GM13977 (cell line): ENCODE results near the gene FAM107B.
A peak's percentile ranks its signal among the peaks of the same experiment; 100 is the strongest.
"Not testable (repeated sequence)": the region's sequence is repeated elsewhere in the genome, so short reads cannot be mapped to it uniquely, and the experiment has no call there.

Experiments used
- DNase-seq: peaks from one replicate; pipeline ENCODE4 v3.0.0; 2012; ENCODE audit warnings: low spot score
- in situ Hi-C: fragments of 300-500 bp; cut with MboI; formaldehyde crosslinking; loops from one replicate; pipeline ENCODE4 v1.12.0; 2022; ENCODE audit warnings: low sequenced_read_pairs, low pct_unique_long_range_greater_than_20kb, mixed read lengths, inconsistent platforms; ENCODE audit not compliant: unreplicated experiment
- TF ChIP-seq, protein P1 (sequence below): IDR thresholded peaks from 2 replicates; pipeline ENCODE4 v1.5.1; 2012; ENCODE audit warnings: mild to moderate bottlenecking, control low read depth; ENCODE audit not compliant: insufficient read depth; ENCODE audit errors: extremely low read depth, missing control alignments

FAM107B gene

DNA sequence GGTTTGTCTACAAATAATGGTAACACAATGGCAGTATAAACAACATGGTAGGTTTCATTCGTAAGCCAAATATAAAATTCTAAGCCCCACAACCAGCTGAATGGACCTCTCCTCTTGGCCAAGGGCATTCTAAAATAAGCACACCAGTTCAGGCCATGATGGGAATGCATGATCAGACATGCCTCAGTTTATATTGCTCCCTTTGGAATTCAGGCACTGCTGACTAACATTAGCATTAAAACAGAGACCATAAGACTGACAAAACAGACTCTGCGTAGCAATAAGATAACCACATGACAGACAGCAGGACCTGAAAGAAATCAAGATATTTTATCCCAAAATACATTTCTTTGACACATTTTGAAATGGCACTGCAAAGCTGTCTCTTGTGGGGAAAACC, 125.8 kb downstream of the FAM107B start:
- in situ Hi-C loops = no loop called here
- DNase-seq = no peak

DNA sequence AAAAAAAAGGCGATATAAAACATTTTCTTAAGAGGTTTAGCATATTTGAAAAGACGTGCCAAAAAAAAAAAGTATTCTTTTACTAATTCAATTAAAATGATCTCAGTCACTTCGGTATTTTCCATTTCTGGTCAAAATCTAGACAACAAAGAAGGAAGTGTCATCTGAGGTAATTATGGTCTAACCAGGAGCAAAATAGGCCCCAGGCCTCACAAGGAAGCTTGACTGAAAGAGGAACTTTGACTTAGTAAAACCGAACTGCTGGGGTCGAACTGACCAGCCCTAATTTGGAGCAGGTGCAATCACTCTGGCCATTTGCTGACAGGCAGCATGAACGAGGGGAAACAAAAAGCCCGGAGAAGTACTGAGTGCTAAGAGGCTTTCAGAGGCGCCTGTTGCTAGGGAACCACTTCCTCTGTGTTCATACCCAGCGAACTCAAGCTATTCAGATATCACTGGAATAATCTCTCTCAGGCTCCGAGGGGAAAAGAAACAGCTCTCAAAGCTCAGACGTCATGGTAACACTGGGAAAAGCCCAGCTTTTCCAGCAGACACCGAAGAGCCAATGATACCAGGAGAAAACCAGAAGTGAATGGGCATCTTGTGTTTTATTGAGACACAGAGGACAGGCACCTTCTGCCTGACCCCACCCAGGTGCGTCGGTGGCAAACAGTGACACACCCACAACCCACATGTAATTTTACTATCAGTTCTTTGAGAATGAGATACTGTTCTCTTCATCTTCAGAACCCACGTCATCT, 126.5 kb downstream of the FAM107B start:
- in situ Hi-C loops = no loop called here
- DNase-seq = peak; percentile 75
- TF ChIP-seq, protein P1, sequence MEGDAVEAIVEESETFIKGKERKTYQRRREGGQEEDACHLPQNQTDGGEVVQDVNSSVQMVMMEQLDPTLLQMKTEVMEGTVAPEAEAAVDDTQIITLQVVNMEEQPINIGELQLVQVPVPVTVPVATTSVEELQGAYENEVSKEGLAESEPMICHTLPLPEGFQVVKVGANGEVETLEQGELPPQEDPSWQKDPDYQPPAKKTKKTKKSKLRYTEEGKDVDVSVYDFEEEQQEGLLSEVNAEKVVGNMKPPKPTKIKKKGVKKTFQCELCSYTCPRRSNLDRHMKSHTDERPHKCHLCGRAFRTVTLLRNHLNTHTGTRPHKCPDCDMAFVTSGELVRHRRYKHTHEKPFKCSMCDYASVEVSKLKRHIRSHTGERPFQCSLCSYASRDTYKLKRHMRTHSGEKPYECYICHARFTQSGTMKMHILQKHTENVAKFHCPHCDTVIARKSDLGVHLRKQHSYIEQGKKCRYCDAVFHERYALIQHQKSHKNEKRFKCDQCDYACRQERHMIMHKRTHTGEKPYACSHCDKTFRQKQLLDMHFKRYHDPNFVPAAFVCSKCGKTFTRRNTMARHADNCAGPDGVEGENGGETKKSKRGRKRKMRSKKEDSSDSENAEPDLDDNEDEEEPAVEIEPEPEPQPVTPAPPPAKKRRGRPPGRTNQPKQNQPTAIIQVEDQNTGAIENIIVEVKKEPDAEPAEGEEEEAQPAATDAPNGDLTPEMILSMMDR = no peak

More for the DNA sequence above, 125.8 kb downstream of the FAM107B start:
- TF ChIP-seq, protein P1 = no peak

DNA sequence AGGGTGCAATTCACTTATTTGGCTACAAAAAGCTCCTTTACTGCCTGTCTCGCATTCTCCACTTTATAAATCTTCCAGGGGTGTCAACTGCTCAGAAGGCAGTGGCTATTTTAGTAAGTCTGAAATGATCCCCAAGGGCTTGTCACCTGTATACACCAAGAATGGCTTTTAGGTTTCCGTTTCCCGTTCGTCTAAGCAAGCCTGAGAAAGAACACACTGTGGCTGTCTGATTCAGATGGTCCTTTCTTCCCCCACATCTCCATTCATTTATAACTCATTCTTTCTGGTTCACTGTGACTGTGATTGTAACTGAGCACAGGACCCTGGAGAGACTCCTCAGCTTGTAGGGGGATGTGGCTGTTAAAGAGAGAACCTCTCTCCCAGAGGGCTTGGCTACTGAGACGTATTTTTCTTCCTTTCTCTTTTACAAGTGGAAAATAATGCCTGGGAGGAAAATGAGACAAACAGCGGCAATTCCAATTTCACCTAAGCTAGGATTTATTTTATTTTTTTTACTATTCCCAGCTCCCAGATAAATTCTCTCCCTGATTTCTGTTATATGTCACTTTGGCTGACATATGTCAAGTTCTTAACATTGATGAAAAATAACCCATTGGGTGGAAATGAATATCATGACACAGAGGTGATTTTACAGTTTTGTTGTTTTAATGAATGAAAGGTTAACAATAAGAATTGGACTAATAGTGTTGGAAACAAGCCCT, 129.3 kb downstream of the FAM107B start:
- TF ChIP-seq, protein P1 = no peak
- in situ Hi-C loops = no loop called here
- no peak for DNase-seq

DNA sequence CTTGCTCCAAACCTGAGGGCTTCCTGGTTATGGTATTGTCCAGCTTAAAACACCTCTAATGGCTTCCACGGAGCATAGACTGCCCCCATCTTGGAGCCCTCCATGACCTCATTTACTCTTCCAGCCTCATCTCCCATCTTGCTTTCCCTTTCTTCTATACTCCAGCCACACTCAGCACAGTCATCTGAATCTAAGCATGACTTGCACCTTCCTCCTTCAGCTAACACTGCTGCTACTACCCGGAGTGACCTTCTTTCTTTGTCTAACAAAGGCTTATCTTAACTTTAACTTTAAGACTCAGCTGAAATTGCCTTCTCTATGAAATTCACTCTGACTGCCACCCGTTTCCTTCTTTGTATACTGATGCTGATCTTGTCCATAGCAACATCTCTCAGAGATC, 135.1 kb downstream of the FAM107B start:
- TF ChIP-seq, protein P1 = no peak
- no peak for DNase-seq
- in situ Hi-C loops = no loop called here

DNA sequence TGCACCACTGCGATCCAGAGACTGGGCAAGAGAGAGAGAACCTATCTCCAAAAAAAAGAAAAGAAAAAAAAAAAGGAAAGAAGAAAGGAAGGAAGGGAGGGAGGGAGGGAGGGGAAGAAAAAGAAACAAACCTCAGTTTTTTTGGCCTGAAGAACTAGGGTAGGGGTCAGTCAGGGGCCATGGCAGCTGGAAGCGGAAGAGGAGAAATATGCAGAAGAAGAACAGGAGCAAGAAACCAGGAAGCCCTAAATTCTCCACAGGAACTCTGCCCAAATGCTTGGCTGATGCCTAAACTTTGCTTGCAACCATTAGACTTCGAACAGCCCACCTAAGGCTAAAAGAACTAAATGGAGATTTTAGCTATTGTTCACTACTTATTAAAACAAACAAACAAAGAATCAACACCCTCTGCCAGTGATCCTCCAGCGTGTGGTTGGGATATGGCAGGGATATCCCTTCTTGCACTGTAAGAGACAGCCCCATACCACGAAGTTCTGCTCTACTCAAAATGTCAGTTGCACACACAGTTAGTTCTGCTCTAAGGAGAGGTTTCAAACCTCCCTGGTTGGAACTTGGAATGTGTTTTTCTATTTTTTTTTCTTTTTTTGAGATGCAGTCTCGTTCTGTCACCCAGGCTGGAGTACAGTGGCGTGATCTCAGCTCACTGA, 139.5 kb downstream of the FAM107B start:
- TF ChIP-seq, protein P1 = no peak
- no peak for DNase-seq
- in situ Hi-C loops = no loop called here

DNA sequence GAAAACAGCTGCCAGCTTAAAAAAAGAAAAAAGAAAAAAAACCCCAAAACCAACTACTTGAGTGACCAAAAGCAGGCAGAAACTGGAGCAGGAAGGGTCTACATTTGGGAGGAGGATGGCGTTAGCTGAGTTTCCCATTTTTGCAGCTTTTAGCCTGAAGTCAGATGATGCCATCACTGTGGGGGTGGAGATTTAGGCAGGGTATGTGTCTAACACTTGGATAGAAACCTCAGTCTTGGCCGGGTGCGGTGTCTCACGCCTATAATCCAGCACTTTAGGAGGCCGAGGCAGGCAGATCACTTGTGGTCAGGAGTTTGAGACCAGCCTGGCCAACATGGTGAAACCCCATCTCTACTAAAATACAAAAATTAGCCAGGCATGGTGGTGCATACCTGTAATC, 140.1 kb downstream of the FAM107B start:
- DNase-seq, in situ Hi-C loops: not testable (repeated sequence)
